Measurements from ENCODE around the gene ZNF750.

Gene ZNF750

GRCh38 chr17:82859431-82860403, 19.9 kb upstream of the ZNF750 start:
- DNase-seq: peak; percentile 56

- DNase-seq: no peak
These were observed 18.7 kb upstream of the ZNF750 start for GRCh38 chr17:82858376-82859126.

GRCh38 chr17:82856361-82856760, 16.5 kb upstream of the ZNF750 start:
- no peak for DNase-seq

- no peak for DNase-seq
These were observed 14.4 kb upstream of the ZNF750 start for GRCh38 chr17:82854226-82854625.

GRCh38 chr17:82851381-82851780, 11.6 kb upstream of the ZNF750 start:
- DNase-seq: no peak

- no peak for DNase-seq
These were observed 9.5 kb upstream of the ZNF750 start for GRCh38 chr17:82849076-82849945.

- no peak for DNase-seq
These were observed 8.3 kb upstream of the ZNF750 start for GRCh38 chr17:82848022-82848592.

GRCh38 chr17:82846061-82846691, 6.4 kb upstream of the ZNF750 start:
- DNase-seq: no peak

- no peak for DNase-seq
These were observed 5.5 kb upstream of the ZNF750 start for GRCh38 chr17:82845163-82845807.

GRCh38 chr17:82844796-82845162, 5.0 kb upstream of the ZNF750 start:
- DNase-seq: no peak

GRCh38 chr17:82843904-82844680, 4.3 kb upstream of the ZNF750 start:
- no peak for DNase-seq

- no peak for DNase-seq
These were observed 2.2 kb upstream of the ZNF750 start for GRCh38 chr17:82841921-82842596.

- DNase-seq: no peak
These were observed 609 bp upstream of the ZNF750 start for GRCh38 chr17:82840431-82840831.

- DNase-seq: no peak
These were observed 1.3 kb downstream of the ZNF750 start for GRCh38 chr17:82838386-82839063.

- no peak for DNase-seq
These were observed 2.1 kb downstream of the ZNF750 start for GRCh38 chr17:82837586-82838320.

GRCh38 chr17:82836823-82837357, 2.9 kb downstream of the ZNF750 start:
- DNase-seq: peak; percentile 62

- DNase-seq: peak; percentile 38
These were observed 3.9 kb downstream of the ZNF750 start for GRCh38 chr17:82835766-82836512.

GRCh38 chr17:82835122-82835521, 4.7 kb downstream of the ZNF750 start:
- no peak for DNase-seq

Data from eye (tissue), 1 donor.